Stimulated activated effector memory CD8-positive, alpha-beta T cell treated with anti-CD3 and anti-CD28 coated beads, Interleukin-12 subunit alpha, Interleukin-12 subunit beta, amount 100 ng/mL, for 72 hours (primary cell): ENCODE results near the gene DYRK3.
A peak's percentile ranks its signal among the peaks of the same experiment; 100 is the strongest.

Source experiments
- ATAC-seq: fragments of 150-1000 bp; cut with Tn5 transposase; 2 replicates; pipeline ENCODE4 v1.10.0; 2021
- DNase-seq, 2 donors: peaks; one replicate each; pipeline ENCODE4 v3.0.0; 2021 to 2022; ENCODE audit warnings: low spot score in 2 of 2
- H3K27ac Mint-ChIP-seq: one replicate; pipeline ENCODE4 v1.8.0; 2022; ENCODE audit warnings: mild to moderate bottlenecking, mixed read lengths
- H3K36me3 Mint-ChIP-seq: one replicate; pipeline ENCODE4 v1.8.0; 2022; ENCODE audit warnings: mild to moderate bottlenecking, mixed read lengths
- H3K4me1 Mint-ChIP-seq: one replicate; pipeline ENCODE4 v1.8.0; 2022; ENCODE audit warnings: mixed read lengths
- H3K4me3 Mint-ChIP-seq: one replicate; pipeline ENCODE4 v1.8.0; 2022; ENCODE audit warnings: mild to moderate bottlenecking, mixed read lengths
- H3K9me3 Mint-ChIP-seq: one replicate; pipeline ENCODE4 v1.8.0; 2022; ENCODE audit warnings: mixed read lengths

DYRK3 gene

GRCh38 chr1:206663832-206664652, 28.7 kb downstream of the DYRK3 start:
- Mint-ChIP-seq H3K36me3 (no peaks in the 10 kb centered on the region), H3K4me3 (peak overlapping the region; percentile 19), H3K27ac (no peak overlapping the region)

GRCh38 chr1:206664740-206665139, 29.4 kb downstream of the DYRK3 start:
- H3K27ac Mint-ChIP-seq, result no peak overlapping the region
- DNase-seq (no peak), ATAC-seq (no peak)
- peaks cover 36% of the 10 kb centered on the region for H3K4me1 Mint-ChIP-seq
- no peaks in the 10 kb centered on the region for H3K36me3 Mint-ChIP-seq
- no peaks in the 10 kb centered on the region for H3K9me3 Mint-ChIP-seq
- no peak overlapping the region for H3K4me3 Mint-ChIP-seq

More at GRCh38 chr1:206663832-206664652, 28.7 kb downstream of the DYRK3 start:
- DNase-seq (peak; percentile 70 to 89), ATAC-seq (peak; percentile 81)
- Mint-ChIP-seq H3K9me3 (no peaks in the 10 kb centered on the region), H3K4me1 (peaks cover 36% of the 10 kb centered on the region)

- DNase-seq, result no peak
- no peak for ATAC-seq
- peaks cover 36% of the 10 kb centered on the region for H3K4me1 Mint-ChIP-seq
- H3K36me3 Mint-ChIP-seq, result no peaks in the 10 kb centered on the region
- no peaks in the 10 kb centered on the region for H3K9me3 Mint-ChIP-seq
- no peak overlapping the region for H3K27ac Mint-ChIP-seq
- H3K4me3 Mint-ChIP-seq, result no peak overlapping the region
These were observed 30.8 kb downstream of the DYRK3 start for GRCh38 chr1:206666031-206666561.

- no peak overlapping the region for H3K27ac Mint-ChIP-seq
- no peaks in the 10 kb centered on the region for H3K36me3 Mint-ChIP-seq
- no peak overlapping the region for H3K4me3 Mint-ChIP-seq
- no peaks in the 10 kb centered on the region for H3K9me3 Mint-ChIP-seq
- no peak for DNase-seq
- peaks cover 34% of the 10 kb centered on the region for H3K4me1 Mint-ChIP-seq
- no peak for ATAC-seq
These were observed 31.8 kb downstream of the DYRK3 start for GRCh38 chr1:206666954-206667665.

GRCh38 chr1:206668351-206668750, 33.0 kb downstream of the DYRK3 start:
- DNase-seq (no peak), ATAC-seq (no peak)
- Mint-ChIP-seq H3K27ac (peak overlapping the region; percentile 3), H3K4me3 (no peak overlapping the region), H3K4me1 (peaks cover 23% of the 10 kb centered on the region), H3K36me3 (no peaks in the 10 kb centered on the region), H3K9me3 (no peaks in the 10 kb centered on the region)

GRCh38 chr1:206668874-206669410, 33.6 kb downstream of the DYRK3 start:
- Mint-ChIP-seq H3K4me3 (no peak overlapping the region), H3K27ac (no peak overlapping the region), H3K4me1 (peaks cover 17% of the 10 kb centered on the region), H3K36me3 (no peaks in the 10 kb centered on the region), H3K9me3 (no peaks in the 10 kb centered on the region)
- ATAC-seq, result no peak
- DNase-seq, result no peak

GRCh38 chr1:206672011-206672688, 36.8 kb downstream of the DYRK3 start:
- Mint-ChIP-seq H3K4me3 (no peak overlapping the region), H3K4me1 (peaks cover 13% of the 10 kb centered on the region), H3K9me3 (no peaks in the 10 kb centered on the region), H3K27ac (no peak overlapping the region), H3K36me3 (no peaks in the 10 kb centered on the region)
- DNase-seq (no peak), ATAC-seq (no peak)

- no peak overlapping the region for H3K4me3 Mint-ChIP-seq
- ATAC-seq (no peak), DNase-seq (no peak)
- H3K4me1 Mint-ChIP-seq, result peaks cover 6% of the 10 kb centered on the region
- H3K9me3 Mint-ChIP-seq, result no peaks in the 10 kb centered on the region
- no peaks in the 10 kb centered on the region for H3K36me3 Mint-ChIP-seq
- H3K27ac Mint-ChIP-seq, result no peak overlapping the region
These were observed 37.8 kb downstream of the DYRK3 start for GRCh38 chr1:206672844-206673758.

- Mint-ChIP-seq H3K9me3 (no peaks in the 10 kb centered on the region), H3K4me3 (no peak overlapping the region), H3K4me1 (no peaks in the 10 kb centered on the region), H3K36me3 (no peaks in the 10 kb centered on the region), H3K27ac (no peak overlapping the region)
- no peak for ATAC-seq
- DNase-seq, result no peak
These were observed 38.9 kb downstream of the DYRK3 start for GRCh38 chr1:206674236-206674635.

- no peak for ATAC-seq
- Mint-ChIP-seq H3K27ac (peak overlapping the region; percentile 23), H3K4me3 (no peak overlapping the region), H3K4me1 (peaks cover 3% of the 10 kb centered on the region), H3K36me3 (no peaks in the 10 kb centered on the region), H3K9me3 (no peaks in the 10 kb centered on the region)
- DNase-seq, result no peak
These were observed 39.4 kb downstream of the DYRK3 start for GRCh38 chr1:206674745-206675175.

- Mint-ChIP-seq H3K4me1 (peaks cover 12% of the 10 kb centered on the region), H3K9me3 (no peaks in the 10 kb centered on the region), H3K27ac (no peak overlapping the region), H3K4me3 (no peak overlapping the region), H3K36me3 (no peaks in the 10 kb centered on the region)
- DNase-seq (no peak), ATAC-seq (no peak)
These were observed 41.2 kb downstream of the DYRK3 start for GRCh38 chr1:206676499-206676898.

- H3K4me3 Mint-ChIP-seq, result no peak overlapping the region
- H3K4me1 Mint-ChIP-seq, result peaks cover 12% of the 10 kb centered on the region
- ATAC-seq, result peak; percentile 58
- no peak for DNase-seq
- H3K9me3 Mint-ChIP-seq, result no peaks in the 10 kb centered on the region
- H3K36me3 Mint-ChIP-seq, result no peaks in the 10 kb centered on the region
- H3K27ac Mint-ChIP-seq, result no peak overlapping the region
These were observed 43.2 kb downstream of the DYRK3 start for GRCh38 chr1:206678490-206678889.

- Mint-ChIP-seq H3K4me3 (peak overlapping the region; percentile 48), H3K27ac (peak overlapping the region; percentile 44), H3K36me3 (no peaks in the 10 kb centered on the region), H3K4me1 (peaks cover 19% of the 10 kb centered on the region), H3K9me3 (no peaks in the 10 kb centered on the region)
- DNase-seq, result no peak
- peak; percentile 52 for ATAC-seq
These were observed 44.4 kb downstream of the DYRK3 start for GRCh38 chr1:206679738-206680211.

- DNase-seq, result no peak
- H3K4me1 Mint-ChIP-seq, result peaks cover 20% of the 10 kb centered on the region
- no peak overlapping the region for H3K27ac Mint-ChIP-seq
- no peaks in the 10 kb centered on the region for H3K9me3 Mint-ChIP-seq
- no peak for ATAC-seq
- peaks cover 2% of the 10 kb centered on the region for H3K36me3 Mint-ChIP-seq
- H3K4me3 Mint-ChIP-seq, result peak overlapping the region; percentile 48
These were observed 44.9 kb downstream of the DYRK3 start for GRCh38 chr1:206680279-206680678.
